Erythroblast (primary cell): ENCODE measurements around the gene EMB.
"Not testable (repeated sequence)": the region's sequence is repeated elsewhere in the genome, so short reads cannot be mapped to it uniquely, and the experiment has no call there.

Source experiments
- GATA1 ChIP-seq: IDR thresholded peaks from 2 replicates; pipeline ENCODE4 v1.6.1; 2011; ENCODE audit warnings: low read depth, mild to moderate bottlenecking, control low read depth, low read length, moderate library complexity
- POLR2A ChIP-seq: IDR thresholded peaks from 2 replicates; pipeline ENCODE4 v1.6.1; 2011; ENCODE audit warnings: mild to moderate bottlenecking, low read length

DNA sequence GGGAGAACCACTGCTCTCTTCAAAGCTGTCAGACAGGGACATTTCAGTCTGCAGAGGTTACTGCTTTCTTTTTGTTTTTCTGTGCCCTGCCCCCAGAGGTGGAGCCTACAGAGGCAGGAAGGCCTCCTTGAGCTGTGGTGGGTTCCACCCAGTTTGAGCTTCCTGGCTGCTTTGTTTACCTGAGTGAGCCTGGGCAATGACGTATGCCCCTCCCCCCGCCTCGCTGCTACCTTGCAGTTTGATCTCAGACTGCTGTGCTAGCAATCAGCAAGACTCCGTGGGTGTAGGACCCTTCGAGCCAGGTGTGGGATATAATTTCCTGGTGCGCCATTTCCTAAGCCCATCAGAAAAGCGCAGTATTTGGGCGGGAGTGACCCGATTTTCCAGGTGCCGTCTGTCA is 48.4 kb upstream of the EMB start:
- TF ChIP-seq POLR2A, GATA1: not testable (repeated sequence)
